Activated CD4-positive, alpha-beta T cell treated with anti-CD3 and anti-CD28 coated beads, Interleukin-2, Interleukin-4, amounts not matched to agents 100 ng/mL and 50 ng/mL, durations not matched to agents 16 hours and 8 hours (primary cell): ENCODE results near the gene FAM110A.
"Not testable (repeated sequence)": the region's sequence is repeated elsewhere in the genome, so short reads cannot be mapped to it uniquely, and the experiment has no call there.

Source experiments
- DNase-seq: peaks from one replicate; pipeline ENCODE4 v3.0.0-alpha.2; 2020; ENCODE audit warnings: low spot score

Gene FAM110A

GRCh38 chr20:833450-834150, at the start of gene FAM110A:
TSS of gene FAM110A (plus strand) at chr20:833715. CDS start at chr20:844805, 11,090 bp downstream.
- peak; percentile 95 for DNase-seq

- no peak for DNase-seq
These were observed 45.7 kb upstream of the FAM110A start for GRCh38 chr20:787825-788224.

GRCh38 chr20:791056-791455, 42.5 kb upstream of the FAM110A start:
- no peak for DNase-seq

- no peak for DNase-seq
These were observed 41.3 kb upstream of the FAM110A start for GRCh38 chr20:792248-792647.

GRCh38 chr20:796921-797320, 36.6 kb upstream of the FAM110A start:
- no peak for DNase-seq

GRCh38 chr20:798746-799145, 34.8 kb upstream of the FAM110A start:
- DNase-seq = not testable (repeated sequence)

- DNase-seq = not testable (repeated sequence)
These were observed 33.5 kb upstream of the FAM110A start for GRCh38 chr20:800026-800425.

- no peak for DNase-seq
These were observed 31.8 kb upstream of the FAM110A start for GRCh38 chr20:801678-802077.

GRCh38 chr20:805713-806112, 27.8 kb upstream of the FAM110A start:
- DNase-seq = no peak

- DNase-seq = not testable (repeated sequence)
These were observed 21.6 kb upstream of the FAM110A start for GRCh38 chr20:811776-812434.

GRCh38 chr20:812435-812814, 21.1 kb upstream of the FAM110A start:
- not testable (repeated sequence) for DNase-seq

- no peak for DNase-seq
These were observed 20.1 kb upstream of the FAM110A start for GRCh38 chr20:813390-813789.

- no peak for DNase-seq
These were observed 18.3 kb upstream of the FAM110A start for GRCh38 chr20:815226-815625.

- DNase-seq = peak; percentile 64
These were observed 17.5 kb upstream of the FAM110A start for GRCh38 chr20:815914-816606.

- no peak for DNase-seq
These were observed 15.4 kb upstream of the FAM110A start for GRCh38 chr20:818001-818664.

- no peak for DNase-seq
These were observed 13.7 kb upstream of the FAM110A start for GRCh38 chr20:819680-820322.

GRCh38 chr20:820323-820953, 13.1 kb upstream of the FAM110A start:
- DNase-seq = no peak

GRCh38 chr20:821046-821730, 12.3 kb upstream of the FAM110A start:
- DNase-seq = no peak

- no peak for DNase-seq
These were observed 11.8 kb upstream of the FAM110A start for GRCh38 chr20:821731-822065.

- DNase-seq = no peak
These were observed 10.6 kb upstream of the FAM110A start for GRCh38 chr20:822651-823573.
